RWPE1 (cell line): ENCODE data around the gene SLC16A8.
"Not testable (repeated sequence)": the region's sequence is repeated elsewhere in the genome, so short reads cannot be mapped to it uniquely, and the experiment has no call there.

Source experiments
- CTCF ChIA-PET: fragments of 350-600 bp; sonication (Branson Sonifier 250); formaldehyde crosslinking; extraction: SDS; loops from one replicate; lab custom pipeline; 2021; lab: Yijun Ruan, JAX
- POLR2A ChIA-PET: fragments of 400-600 bp; formaldehyde crosslinking; extraction: SDS; loops from one replicate; lab custom pipeline; 2020; ENCODE audit warnings: antibody characterized with exemption; ENCODE audit not compliant: low non-redundant PET; lab: Yijun Ruan, JAX
- DNase-seq: peaks from one replicate; pipeline ENCODE4 v3.0.0; 2012; ENCODE audit warnings: low spot score
- H3K27ac ChIP-seq: fragments of 450-650 bp; 2 replicates; pipeline ENCODE4 v1.5.1; 2017
- TF ChIP-seq, protein P1 (sequence below): fragments of 450-650 bp; conservative IDR thresholded peaks from 2 replicates; pipeline ENCODE4 v1.5.1; 2017; ENCODE audit warnings: low read depth, mild to moderate bottlenecking

SLC16A8 gene

DNA sequence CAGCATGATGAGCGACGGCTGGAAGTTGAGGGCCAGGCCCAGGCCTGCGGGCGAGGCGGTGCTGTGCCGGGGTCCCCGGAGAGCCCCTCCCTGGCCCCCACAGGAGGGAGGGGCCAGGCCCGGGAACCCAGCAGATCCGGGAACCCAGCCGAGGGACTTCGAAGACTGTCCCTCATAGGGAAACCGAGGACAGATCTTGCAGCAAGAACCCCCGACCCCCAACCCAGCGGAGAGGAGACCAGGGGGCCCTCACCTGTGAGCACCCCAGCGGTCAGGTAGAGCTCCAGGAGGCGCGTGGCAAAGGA lies 2.4 kb downstream of the SLC16A8 start:
- ChIA-PET CTCF (interaction anchor here (0.9 kb wide), 1 partner anchor 29 kb away, joined by 3 read pairs; no protein-coding TSS in a partner anchor), POLR2A (no interaction called here)
- H3K27ac ChIP-seq, result no peak overlapping the region
- TF ChIP-seq, protein P1, sequence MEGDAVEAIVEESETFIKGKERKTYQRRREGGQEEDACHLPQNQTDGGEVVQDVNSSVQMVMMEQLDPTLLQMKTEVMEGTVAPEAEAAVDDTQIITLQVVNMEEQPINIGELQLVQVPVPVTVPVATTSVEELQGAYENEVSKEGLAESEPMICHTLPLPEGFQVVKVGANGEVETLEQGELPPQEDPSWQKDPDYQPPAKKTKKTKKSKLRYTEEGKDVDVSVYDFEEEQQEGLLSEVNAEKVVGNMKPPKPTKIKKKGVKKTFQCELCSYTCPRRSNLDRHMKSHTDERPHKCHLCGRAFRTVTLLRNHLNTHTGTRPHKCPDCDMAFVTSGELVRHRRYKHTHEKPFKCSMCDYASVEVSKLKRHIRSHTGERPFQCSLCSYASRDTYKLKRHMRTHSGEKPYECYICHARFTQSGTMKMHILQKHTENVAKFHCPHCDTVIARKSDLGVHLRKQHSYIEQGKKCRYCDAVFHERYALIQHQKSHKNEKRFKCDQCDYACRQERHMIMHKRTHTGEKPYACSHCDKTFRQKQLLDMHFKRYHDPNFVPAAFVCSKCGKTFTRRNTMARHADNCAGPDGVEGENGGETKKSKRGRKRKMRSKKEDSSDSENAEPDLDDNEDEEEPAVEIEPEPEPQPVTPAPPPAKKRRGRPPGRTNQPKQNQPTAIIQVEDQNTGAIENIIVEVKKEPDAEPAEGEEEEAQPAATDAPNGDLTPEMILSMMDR, result no peak
- DNase-seq, result no peak

DNA sequence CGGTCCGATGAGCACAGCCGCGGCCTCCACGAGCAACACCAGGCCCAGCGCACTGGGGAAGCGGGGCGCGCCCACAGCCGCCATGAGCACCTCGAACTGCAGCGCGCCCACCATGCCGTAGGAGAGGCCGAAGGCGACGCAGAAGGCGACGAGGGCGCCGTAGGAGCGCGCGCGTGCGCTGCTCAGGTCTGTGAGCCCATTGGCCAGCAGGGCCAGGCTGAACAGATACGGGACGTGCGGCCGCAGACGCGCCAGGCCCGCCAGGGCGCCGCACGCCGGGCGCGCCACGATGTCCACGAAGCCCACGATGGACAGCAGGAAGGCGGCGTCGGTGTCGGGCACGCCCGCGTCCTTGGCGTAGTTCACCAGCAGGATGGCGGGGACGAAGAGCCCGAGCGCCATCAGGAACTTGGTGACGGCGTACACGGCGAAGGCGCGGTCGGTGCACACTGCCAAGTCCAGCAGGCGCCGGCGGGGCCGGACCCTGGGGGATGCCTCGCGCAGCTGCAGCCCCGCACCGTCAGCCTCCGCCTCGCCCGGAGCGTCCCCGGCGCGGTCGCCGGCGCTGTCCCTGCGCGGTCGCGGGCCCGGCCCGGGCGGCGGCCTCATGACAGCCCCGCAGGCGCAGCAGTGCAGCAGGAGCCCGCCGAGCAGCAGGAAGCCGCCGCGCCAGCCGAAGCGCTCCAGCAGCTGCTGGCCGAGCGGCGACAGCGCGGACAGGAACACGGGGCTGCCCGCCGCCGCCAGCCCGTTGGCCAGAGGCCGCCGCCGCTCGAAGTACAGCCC lies 2.9 kb downstream of the SLC16A8 start:
- ChIA-PET CTCF (interaction anchor here (0.9 kb wide), 1 partner anchor 29 kb away, joined by 3 read pairs; no protein-coding TSS in a partner anchor), POLR2A (no interaction called here)
- TF ChIP-seq, protein P1, result no peak
- DNase-seq, result no peak
- no peak overlapping the region for H3K27ac ChIP-seq

- TF ChIP-seq, protein P1, result no peak
- no peak overlapping the region for H3K27ac ChIP-seq
- ChIA-PET CTCF (interaction anchor here (0.9 kb wide), 1 partner anchor 28 kb away, joined by 3 read pairs; no protein-coding TSS in a partner anchor), POLR2A (no interaction called here)
- DNase-seq, result no peak
Measured at GRCh38 chr22:38080474-38080849, 3.5 kb downstream of the SLC16A8 start.

DNA sequence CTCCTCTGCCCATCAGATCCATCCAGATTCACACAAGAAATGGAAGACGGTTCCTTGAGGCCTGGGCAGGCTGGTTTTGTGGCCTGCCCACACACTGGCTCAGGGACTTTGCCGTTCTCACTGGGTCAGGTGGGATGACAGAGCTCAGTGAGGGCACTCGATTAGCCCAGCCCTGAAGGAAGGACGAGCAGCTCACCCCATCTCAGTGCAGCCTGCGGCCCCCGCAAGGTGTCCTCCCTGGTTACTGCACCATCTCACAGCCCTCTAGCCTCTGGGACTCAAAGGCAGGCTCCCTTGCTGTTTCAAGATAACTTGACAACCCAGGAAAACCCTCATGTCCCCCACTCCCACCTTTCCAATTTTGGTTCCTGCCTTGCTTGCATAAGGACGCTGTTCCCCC lies 4.2 kb downstream of the SLC16A8 start:
- ChIA-PET CTCF (no interaction called here), POLR2A (no interaction called here)
- TF ChIP-seq, protein P1, result no peak
- H3K27ac ChIP-seq, result no peak overlapping the region
- DNase-seq, result no peak

- POLR2A ChIA-PET, DNase-seq, CTCF ChIA-PET, H3K27ac ChIP-seq: not testable (repeated sequence)
Measured at GRCh38 chr22:38079208-38079607, 4.8 kb downstream of the SLC16A8 start.

DNA sequence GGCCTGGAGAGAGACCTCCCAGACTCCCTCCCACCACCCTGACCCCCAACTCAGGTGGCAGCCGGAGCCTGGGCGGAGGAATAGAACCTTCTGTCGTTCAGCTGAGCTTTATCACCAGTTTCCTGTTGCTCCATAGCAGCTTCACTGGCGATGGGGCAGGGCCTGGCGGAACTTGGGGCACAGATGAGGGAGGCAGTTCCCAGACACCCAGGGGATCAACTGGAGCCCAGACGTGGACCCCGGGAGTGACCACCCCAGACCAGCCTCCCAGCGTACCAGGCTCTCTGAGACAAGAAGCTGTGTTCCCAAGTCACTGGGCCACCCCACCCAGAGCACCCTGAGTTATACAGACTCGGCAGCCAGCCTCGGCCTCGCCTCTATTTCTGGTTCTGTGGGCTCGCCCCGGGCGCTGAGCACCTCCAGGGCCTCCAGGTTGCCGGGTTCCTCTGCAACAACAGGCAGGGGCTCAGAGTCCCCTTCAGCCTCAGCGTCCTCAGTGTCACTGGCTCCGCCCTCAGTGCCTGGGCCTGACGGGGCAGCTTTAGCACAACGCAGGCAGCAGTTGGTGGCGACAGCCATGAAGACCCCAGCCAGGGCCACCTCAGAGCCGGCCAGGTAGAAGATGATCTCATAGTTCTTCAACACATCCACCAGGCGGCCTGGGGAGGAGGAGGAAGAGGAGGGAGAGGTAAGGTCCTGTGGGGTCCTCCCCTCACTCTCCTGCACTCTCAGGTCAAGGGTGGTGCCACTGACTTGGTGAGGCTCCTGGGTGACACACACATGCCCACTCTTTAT lies 5.7 kb downstream of the SLC16A8 start:
- CTCF ChIA-PET, result no interaction called here
- POLR2A ChIA-PET, result no interaction called here
- DNase-seq, result no peak
- TF ChIP-seq, protein P1, result no peak
- no peak overlapping the region for H3K27ac ChIP-seq

- DNase-seq, result no peak
- ChIA-PET POLR2A (no interaction called here), CTCF (no interaction called here)
- TF ChIP-seq, protein P1, result no peak
- H3K27ac ChIP-seq, result no peak overlapping the region
Measured at GRCh38 chr22:38077595-38077994, 6.4 kb downstream of the SLC16A8 start.
